K562 (cell line): ENCODE measurements around the gene RAB4B. TPM values are rescaled to one million over a fixed set of nuclear protein-coding genes. Genes with fewer than 3 reads are reported as not detected.

Experiments used
- CTCFL ChIP-seq: IDR thresholded peaks from 2 replicates; pipeline ENCODE4 v1.6.1; 2011; ENCODE audit warnings: borderline replicate concordance, low read depth, mild to moderate bottlenecking, moderate library complexity, low read length; ENCODE audit not compliant: insufficient read depth, poor library complexity, severe bottlenecking
- ERF ChIP-seq: fragments of 450-650 bp; formaldehyde crosslinking; IDR thresholded peaks from 2 replicates; pipeline ENCODE4 v1.4.0; 2020; ENCODE audit warnings: mild to moderate bottlenecking, mixed read lengths
- FOXA3 ChIP-seq, 2 experiments: fragments of 450-650 bp in 1 of 2; sonication (generic) in 1 of 2; formaldehyde crosslinking; IDR thresholded peaks in 1 of 2; conservative IDR thresholded peaks in 1 of 2; 2 replicates each; pipeline versions ENCODE4 v1.4.0 to v1.8.0; 2020 to 2022; ENCODE audit warnings: mild to moderate bottlenecking in 2 of 2, missing genetic modification reagents in 1 of 2
- HSF4 ChIP-seq: fragments of 250-450 bp; sonication (Bioruptor Pico); IDR thresholded peaks from 2 replicates; pipeline ENCODE4 v2.1.2; 2022; ENCODE audit warnings: mild to moderate bottlenecking, moderate library complexity, borderline replicate concordance
- JUND ChIP-seq, 2 experiments: IDR thresholded peaks; 2 replicates in 1 of 2; 3 replicates in 1 of 2; pipeline ENCODE4 v1.6.1; 2011; ENCODE audit warnings: borderline replicate concordance in 2 of 2, low read depth in 2 of 2, low read length in 2 of 2, improper control_type of control experiment in 1 of 2, missing biosample characterization in 1 of 2, missing genetic modification characterization in 1 of 2, missing genetic modification reagents in 1 of 2
- RCOR1 ChIP-seq, 2 experiments: IDR thresholded peaks; 2 replicates each; pipeline ENCODE4 v1.6.1; 2012; ENCODE audit warnings: low read depth in 2 of 2, low read length in 2 of 2, borderline replicate concordance in 1 of 2, improper control_type of control experiment in 1 of 2
- SMAD1 ChIP-seq: fragments of 150-350 bp; IDR thresholded peaks from 2 replicates; pipeline ENCODE4 v1.6.1; 2014; ENCODE audit warnings: low read length, low read depth; ENCODE audit not compliant: partially characterized antibody
- SMARCA4 ChIP-seq: fragments of 450-650 bp; IDR thresholded peaks from 2 replicates; pipeline ENCODE4 v1.6.1; 2016
- ZC3H11A ChIP-seq: IDR thresholded peaks from 2 replicates; pipeline ENCODE4 v1.6.1; 2012; ENCODE audit warnings: low read depth, low read length, improper control_type of control experiment
- ZNF140 ChIP-seq: fragments of 250-450 bp; sonication (Bioruptor Pico); IDR thresholded peaks from 2 replicates; pipeline ENCODE4 v1.8.0; 2021; ENCODE audit warnings: moderate library complexity, mild to moderate bottlenecking, inconsistent platforms
- polyA plus RNA-seq, 8 experiments: library from polyadenylated mRNA; depleted of rRNA in 4 of 8; stranded (reverse) in 5 of 8; unstranded in 3 of 8; fragments of >200 nt; fragmentation: Nextera tagmentation in 2 of 8; fragmentation: Illumina TruSeq in 1 of 8; extraction: Ambion mirVana in 2 of 8; extraction: Trizol in 1 of 8; gene quantifications; 2 replicates each; pipeline versions ENCODE4 v1.2.1 to v1.2.3, GENCODE V29; 2011 to 2014; ENCODE audit warnings: inconsistent platforms in 1 of 8, missing spikeins in 1 of 8
- total RNA-seq, 7 experiments: library from RNA; depleted of rRNA in 6 of 7; stranded (reverse); fragments of >200 nt in 6 of 7; fragmentation: Illumina TruSeq in 2 of 7; extraction: Trizol in 2 of 7; gene quantifications; 2 replicates each; pipeline versions ENCODE4 v1.2.1 to v1.2.3, GENCODE V29; 2011 to 2021; ENCODE audit warnings: low replicate concordance in 1 of 7
- TF ChIP-seq, protein P1 (sequence below): fragments of 450-650 bp; formaldehyde crosslinking; IDR thresholded peaks from 2 replicates; pipeline ENCODE4 v1.4.0; 2022; ENCODE audit warnings: missing genetic modification characterization
- TF ChIP-seq, protein P2 (sequence below): fragments of 450-650 bp; formaldehyde crosslinking; IDR thresholded peaks from 2 replicates; pipeline ENCODE4 v1.4.0; 2020; ENCODE audit warnings: mild to moderate bottlenecking, moderate library complexity
- TF ChIP-seq, protein P3 (sequence below): fragments of 450-650 bp; IDR thresholded peaks from 2 replicates; pipeline ENCODE4 v1.6.1; 2016; ENCODE audit warnings: antibody characterized with exemption

Gene RAB4B
- total and polyA plus RNA-seq, 9 of the 15 experiments (the other 6 are each of a cell fraction or from before 2014, with no cell fraction given) = 0.28 to 20.4 (median 9.0) TPM

- TF ChIP-seq, protein P1, sequence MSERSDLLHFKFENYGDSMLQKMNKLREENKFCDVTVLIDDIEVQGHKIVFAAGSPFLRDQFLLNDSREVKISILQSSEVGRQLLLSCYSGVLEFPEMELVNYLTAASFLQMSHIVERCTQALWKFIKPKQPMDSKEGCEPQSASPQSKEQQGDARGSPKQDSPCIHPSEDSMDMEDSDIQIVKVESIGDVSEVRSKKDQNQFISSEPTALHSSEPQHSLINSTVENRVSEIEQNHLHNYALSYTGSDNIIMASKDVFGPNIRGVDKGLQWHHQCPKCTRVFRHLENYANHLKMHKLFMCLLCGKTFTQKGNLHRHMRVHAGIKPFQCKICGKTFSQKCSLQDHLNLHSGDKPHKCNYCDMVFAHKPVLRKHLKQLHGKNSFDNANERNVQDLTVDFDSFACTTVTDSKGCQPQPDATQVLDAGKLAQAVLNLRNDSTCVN = peak; percentile 82; the same call in 1 of the 2 replicates
- TF ChIP-seq ERF (CRISPR knock-in tag) (peak; percentile 17; the same call in 1 of the 2 replicates), RCOR1 (IDR thresholded peaks at IDR 0.05; ENCODE audit: borderline replicate concordance in 1 of 2, low read depth in 2 of 2, low read length in 2 of 2) (no peak), ZNF140 (CRISPR knock-in tag) (no peak), ZC3H11A (no peak), HSF4 (CRISPR knock-in tag) (no peak), SMAD1 (peak; percentile 34), FOXA3 (CRISPR knock-in tag; conservative IDR thresholded peaks at IDR 0.05 in 1 of 2, IDR thresholded peaks at IDR 0.05 in 1 of 2) (no peak), JUND (IDR thresholded peaks at IDR 0.05; ENCODE audit: borderline replicate concordance, low read depth, low read length) (no peak), JUND (tag; IDR thresholded peaks at IDR 0.05; ENCODE audit: borderline replicate concordance, low read depth, low read length) (peak; percentile 33; the same call in 1 of the 3 replicates), SMARCA4 (peak; percentile 59; the same call in 1 of the 2 replicates), CTCFL (no peak)
- TF ChIP-seq, protein P2, sequence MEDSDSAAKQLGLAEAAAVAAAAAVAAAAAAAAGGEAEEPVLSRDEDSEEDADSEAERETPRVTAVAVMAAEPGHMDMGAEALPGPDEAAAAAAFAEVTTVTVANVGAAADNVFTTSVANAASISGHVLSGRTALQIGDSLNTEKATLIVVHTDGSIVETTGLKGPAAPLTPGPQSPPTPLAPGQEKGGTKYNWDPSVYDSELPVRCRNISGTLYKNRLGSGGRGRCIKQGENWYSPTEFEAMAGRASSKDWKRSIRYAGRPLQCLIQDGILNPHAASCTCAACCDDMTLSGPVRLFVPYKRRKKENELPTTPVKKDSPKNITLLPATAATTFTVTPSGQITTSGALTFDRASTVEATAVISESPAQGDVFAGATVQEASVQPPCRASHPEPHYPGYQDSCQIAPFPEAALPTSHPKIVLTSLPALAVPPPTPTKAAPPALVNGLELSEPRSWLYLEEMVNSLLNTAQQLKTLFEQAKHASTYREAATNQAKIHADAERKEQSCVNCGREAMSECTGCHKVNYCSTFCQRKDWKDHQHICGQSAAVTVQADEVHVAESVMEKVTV (CRISPR knock-in tag) = no peak
- TF ChIP-seq, protein P3, sequence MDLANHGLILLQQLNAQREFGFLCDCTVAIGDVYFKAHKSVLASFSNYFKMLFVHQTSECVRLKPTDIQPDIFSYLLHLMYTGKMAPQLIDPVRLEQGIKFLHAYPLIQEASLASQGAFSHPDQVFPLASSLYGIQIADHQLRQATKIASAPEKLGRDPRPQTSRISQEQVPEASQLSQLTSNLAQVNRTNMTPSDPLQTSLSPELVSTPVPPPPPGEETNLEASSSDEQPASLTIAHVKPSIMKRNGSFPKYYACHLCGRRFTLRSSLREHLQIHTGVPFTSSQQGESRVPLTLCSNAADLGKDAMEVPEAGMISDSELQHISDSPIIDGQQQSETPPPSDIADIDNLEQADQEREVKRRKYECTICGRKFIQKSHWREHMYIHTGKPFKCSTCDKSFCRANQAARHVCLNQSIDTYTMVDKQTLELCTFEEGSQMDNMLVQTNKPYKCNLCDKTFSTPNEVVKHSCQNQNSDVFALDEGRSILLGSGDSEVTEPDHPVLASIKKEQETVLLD = 0 out of 2 replicates have a peak, but pooled peaks have one; percentile 44
Measured at GRCh38 chr19:40797963-40798682, 20.1 kb downstream of the RAB4B start (continued).
